Cerebellar cortex (tissue), 1 donor: ENCODE measurements around the gene SLC15A5.

Source experiments
- DNase-seq: peaks from one replicate; pipeline ENCODE4 v3.0.0-alpha.2; 2015; ENCODE audit warnings: low spot score

SLC15A5 gene

GRCh38 chr12:16174282-16174681, 103.2 kb downstream of the SLC15A5 start:
- no peak for DNase-seq

DNA sequence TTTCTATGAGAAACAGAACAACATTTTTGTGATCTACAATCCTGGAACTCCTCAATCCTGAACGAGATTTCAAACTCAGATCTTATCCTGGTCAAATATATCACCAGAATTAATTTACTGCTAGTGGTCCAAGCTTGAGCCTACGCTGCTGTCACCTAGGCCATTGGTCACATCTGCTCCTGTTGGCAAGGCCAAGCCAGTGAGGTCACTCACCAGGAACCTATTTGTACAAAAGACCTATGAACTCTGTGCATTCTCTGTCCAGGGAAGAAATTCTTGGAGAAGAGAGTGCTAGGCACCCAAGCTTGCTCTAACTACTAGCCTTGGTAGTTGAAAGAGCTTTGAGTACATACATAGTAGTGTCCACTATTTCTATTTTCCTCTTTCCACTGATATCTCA, 106.1 kb downstream of the SLC15A5 start:
- no peak for DNase-seq

- DNase-seq = no peak
Measured at GRCh38 chr12:16168078-16168477, 109.4 kb downstream of the SLC15A5 start.

GRCh38 chr12:16166563-16167470, 110.7 kb downstream of the SLC15A5 start:
- no peak for DNase-seq

DNA sequence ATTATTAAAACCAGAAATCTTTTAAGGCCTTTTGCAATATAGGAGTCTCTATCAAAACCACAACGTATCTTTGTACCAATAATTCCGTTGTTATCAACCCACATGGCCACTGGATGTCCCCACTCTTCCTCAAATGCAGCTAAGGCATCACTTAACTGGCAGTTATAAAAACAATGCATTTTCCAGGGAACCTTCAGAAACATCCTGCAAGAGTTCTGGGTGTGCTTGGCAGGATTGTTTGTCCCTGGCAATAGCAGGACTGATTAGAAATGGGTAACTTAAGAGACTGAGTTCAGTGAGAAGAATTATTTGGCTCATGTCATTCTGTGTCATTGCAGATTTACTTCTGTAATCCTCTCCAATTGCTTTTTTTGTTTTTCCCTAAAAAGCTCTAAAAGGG, 112.0 kb downstream of the SLC15A5 start:
- peak; percentile 21 for DNase-seq

DNA sequence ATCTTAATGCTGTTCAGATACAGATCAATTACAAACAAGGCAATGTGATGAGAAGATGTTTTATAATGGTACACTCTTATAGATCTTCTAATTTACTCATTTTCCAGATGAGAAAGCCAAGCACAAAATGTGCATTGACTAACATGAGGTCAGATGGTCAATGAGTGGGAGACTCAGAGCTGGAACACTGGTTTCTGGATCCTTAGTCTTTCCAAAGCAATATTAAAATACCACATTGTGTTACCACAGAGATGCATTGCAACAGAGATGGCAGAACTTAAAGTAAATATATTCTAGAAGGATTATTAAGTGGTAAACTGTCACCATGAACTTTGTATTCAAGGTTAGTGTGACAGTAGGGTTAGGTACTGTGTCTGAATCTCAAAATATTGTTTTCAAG, 113.6 kb downstream of the SLC15A5 start:
- no peak for DNase-seq

GRCh38 chr12:16163146-16163545, 114.3 kb downstream of the SLC15A5 start:
- DNase-seq = no peak

GRCh38 chr12:16159571-16159970, 117.9 kb downstream of the SLC15A5 start:
- DNase-seq = no peak

- no peak for DNase-seq
Measured at GRCh38 chr12:16158050-16158449, 119.4 kb downstream of the SLC15A5 start.

DNA sequence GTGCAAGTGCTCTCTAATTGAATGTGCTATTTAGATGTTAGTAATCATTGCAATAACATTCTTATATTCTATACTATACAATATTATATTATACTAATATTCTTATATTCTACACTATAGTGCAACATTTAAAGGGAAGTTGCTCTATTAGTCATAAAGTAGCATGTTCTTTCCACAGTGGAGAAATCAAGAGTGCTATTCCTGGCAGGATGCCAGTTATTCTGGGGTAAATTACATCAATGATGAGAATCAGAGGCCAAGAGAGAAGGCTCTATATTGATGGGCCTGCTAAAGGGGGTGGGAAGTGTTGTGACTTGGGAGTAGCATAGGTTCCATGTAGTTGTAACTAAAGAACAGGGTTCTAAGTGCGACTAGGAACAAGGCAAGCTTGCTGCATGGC, 121.5 kb downstream of the SLC15A5 start:
- DNase-seq = no peak

DNA sequence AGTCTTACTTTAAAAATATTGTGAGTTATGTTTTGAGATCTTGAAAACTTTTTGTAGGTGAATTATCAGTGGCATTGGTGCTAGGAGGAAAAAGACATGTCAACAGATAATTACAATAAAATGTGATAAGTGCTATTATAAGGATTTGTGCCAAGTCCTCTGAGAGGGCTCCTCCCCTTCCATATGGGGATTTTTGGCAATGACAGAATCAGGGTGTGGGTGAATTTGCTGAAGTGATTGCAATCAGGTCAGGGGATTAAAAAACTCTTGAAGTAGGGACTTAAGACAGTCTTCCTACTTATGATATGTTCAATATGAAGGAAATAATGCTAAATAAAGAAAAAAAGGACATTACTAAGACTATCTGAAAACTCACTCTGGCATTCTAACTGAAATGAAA, 122.5 kb downstream of the SLC15A5 start:
- no peak for DNase-seq

DNA sequence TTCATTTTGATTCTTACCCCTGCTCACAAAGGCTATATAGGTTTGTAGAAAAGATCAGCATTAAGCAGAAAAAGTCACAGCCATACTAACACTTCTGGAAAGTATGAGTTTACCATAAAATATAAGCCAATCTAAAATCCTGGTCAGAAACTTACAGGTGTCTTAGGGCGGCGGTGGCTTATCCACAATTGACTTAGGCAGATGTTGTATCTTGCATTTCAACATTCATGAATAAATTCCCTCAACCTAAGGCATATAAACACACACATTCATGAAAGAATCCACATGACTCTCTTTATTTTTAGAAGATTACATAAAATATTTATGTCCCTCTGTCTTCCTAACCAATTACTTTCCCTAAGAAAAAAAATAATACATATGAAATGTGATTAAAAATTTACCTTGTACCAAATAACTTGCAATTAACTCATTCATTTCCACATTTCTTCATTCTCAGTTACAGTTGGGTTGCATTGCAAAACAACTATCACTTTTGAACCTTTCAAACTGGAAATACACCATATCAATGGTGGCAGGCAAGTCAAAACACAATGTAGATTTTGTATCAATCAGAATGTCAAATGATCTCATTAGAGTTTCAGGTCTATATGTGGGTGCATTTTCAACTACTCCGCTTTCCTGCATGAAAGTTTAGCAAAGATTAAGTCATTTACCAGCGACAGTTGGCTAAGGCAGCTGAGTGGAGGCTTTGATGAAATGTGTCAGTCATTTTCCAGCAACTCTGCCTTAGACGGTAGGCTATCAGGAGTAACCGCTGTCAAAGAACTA, 124.4 kb downstream of the SLC15A5 start:
- no peak for DNase-seq

DNA sequence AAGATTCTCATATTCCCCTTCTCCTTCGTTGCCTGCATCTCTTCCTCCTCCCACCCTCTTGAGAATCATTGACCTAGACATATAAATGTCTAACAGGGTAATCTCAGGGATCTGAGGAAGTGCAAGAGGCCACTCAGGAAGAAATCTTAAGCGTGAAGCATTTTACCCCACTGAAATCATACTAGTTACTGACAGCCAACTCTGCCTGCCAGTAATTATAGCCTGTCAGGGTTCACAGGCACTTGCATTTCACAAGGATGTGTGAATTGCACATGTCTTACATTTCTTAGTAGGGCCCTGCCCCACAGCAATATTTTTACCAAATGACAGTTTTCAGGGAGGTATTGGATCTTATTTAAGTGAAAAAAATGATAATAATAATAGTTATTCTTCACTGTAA, 127.2 kb downstream of the SLC15A5 start:
- no peak for DNase-seq

DNA sequence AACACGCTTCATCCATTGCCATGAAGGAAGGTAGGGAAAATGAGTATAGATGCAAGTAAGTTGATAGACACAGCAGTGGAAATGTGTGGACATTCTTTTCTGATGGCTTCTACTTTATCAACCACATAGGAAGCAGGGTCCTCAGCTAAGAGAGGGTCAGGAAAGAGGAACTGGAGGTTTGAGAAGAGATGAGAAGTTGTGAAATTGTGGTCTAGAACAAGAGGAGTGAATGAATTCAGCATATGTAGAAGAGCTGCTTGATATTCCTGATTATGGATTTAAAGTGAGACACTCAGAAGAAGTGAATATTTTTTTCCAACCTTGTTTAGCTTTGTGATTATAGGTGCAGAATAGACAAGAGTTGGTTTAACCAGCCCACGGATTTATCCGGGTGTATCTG, 128.5 kb downstream of the SLC15A5 start:
- no peak for DNase-seq
